Suppressor macrophage treated with lipopolysaccharide for 1 hour (primary cell): ENCODE measurements around the gene AURKB.
"Not testable (repeated sequence)": the region's sequence is repeated elsewhere in the genome, so short reads cannot be mapped to it uniquely, and the experiment has no call there.

Experiments
- DNase-seq, 3 donors: peaks; one replicate each; pipeline ENCODE4 v3.0.0-alpha.2; 2020 to 2022

Gene AURKB

DNA sequence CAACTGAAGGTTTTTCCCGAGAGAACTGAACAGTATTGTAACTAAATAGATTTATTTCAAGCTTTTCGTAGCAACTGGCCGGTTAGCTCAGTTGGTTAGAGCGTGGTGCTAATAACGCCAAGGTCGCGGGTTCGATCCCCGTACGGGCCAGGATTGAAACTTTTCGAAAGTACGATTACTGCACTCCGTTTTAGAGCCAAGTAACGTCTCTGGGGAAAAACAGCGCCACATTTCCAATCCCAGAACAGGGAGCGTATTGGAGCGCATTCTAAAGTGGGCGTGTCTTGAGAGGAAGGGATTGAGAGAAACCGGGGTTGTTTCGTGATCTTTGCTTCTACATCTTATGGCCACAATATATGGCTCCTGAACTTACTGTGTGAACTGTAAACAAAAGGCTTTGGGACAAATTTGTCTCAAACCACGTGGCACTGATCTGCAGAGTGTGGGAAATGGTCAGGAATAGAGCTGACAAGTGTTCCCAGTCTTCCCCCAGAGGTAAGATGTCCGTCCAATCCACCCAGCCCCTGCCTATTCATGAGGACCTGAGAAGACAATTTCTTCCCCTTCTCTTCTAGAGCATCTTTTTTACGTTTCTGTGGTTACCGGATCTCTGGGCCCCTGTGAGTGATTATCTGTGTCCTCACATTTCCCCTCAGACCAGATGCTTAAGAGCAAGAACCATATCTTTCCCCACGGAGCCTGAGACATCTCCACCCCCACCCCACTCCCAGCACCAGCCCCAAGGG lies 22.7 kb downstream of the AURKB start:
- DNase-seq, result peak; percentile 94 to 99 (median 98)

- peak; percentile 90 to 93 (median 92) for DNase-seq
Measured at GRCh38 chr17:8186787-8187516, 23.4 kb downstream of the AURKB start.

GRCh38 chr17:8186446-8186786 lies 24.0 kb downstream of the AURKB start:
- no peak for DNase-seq

DNA sequence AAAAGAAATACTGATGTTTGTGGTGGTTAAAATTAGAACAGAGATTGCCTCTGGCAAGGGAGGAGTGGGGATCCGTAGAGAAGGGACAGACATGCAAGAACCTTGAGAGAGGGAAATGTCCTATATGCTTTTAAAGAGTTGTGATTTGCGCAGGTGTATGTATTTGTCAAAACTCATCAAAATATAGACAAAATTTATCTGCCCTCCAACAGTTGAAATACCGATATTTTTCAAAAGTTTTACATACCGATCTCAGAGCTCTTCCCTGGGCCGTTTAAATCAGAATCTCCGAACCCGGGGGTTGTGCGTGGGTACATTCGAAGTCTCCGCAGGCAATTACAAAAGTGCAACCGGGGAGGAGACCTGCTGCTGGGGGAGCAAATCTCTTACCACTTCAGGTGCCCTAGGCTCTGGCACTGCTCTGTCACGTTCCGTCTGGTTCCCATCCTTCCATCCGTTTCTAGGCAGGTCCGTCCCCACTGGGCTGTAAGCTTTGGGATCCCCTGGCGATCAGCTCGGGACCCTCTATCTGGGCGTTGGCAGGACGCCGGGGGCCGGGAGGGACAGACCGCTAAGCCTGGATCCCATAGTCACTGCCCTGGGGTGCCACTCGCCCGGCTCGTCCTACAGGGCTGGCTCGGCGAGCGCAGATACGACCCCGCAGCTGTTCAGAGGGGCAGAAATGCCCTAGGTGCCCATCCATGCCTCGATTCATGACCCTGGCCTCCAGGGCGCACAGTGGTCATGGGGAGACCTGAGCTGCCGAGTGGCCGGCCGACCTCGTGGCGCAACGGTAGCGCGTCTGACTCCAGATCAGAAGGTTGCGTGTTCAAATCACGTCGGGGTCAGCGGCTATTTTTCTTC lies 24.6 kb downstream of the AURKB start:
- DNase-seq, result peak; percentile 75 to 86 (median 82)

- DNase-seq, result no peak
Measured at GRCh38 chr17:8176998-8177731, 33.2 kb downstream of the AURKB start.

DNA sequence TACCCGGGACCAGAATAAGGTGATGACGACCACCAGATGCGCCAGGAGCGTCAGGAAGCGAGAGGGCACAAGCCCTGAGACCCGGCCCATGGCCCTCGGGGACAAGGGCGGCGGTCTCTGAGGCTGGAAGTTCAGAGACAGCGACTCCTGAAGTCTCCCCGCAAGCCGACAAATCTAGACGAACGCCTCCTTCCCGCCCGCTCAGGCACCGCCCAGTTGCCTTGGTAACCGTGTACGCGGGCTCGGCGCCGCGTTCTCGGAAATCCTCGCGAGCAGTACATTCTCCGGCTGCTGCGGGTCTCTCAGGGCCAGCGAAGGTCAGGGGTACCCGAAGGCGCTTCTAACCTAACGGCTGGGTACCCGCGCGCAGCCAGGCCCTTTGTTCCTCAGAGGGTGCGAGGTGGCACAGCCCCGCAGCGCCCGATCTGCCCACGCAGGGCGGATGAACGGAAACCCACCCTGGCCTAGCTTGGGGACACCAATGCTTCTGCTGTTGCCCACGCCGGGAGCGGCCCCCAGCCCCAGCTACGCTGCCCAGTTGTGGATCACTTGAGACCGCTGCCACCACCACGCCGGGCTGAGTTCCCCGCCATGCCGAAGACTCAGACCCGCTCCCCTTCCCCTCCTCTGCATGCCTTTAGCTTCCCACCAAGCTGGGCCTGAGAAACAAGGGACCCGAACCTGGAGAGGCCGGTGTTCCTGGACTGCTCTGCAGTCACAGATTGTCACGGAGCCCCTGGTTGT lies 34.0 kb downstream of the AURKB start, which contains the start of gene TMEM107:
TSS of gene TMEM107 (minus strand) at position 184 of the 744 bp plus-strand sequence. CDS start at position 90, 94 bp downstream.
- peak; percentile 91 to 95 (median 94) for DNase-seq

DNA sequence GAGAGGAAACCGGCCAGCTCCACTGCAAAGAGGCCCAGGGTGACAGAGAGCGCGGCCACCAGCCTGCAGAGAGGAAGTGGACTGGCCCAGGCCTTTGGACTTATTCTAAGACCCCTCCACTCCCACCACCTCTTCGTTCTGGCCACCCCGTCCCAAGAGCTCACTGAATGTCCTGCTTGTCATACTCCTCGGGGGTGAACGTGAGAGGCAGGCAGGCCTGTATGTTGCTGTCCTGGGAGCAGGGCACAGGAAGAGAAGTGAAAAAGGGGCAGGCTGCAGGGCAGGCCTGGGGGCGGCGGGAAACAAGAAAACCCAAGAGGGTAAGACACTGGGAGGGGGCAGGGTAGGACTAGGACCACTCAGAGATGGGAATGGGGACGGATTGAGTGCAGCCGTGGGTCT lies 34.6 kb downstream of the AURKB start:
- DNase-seq, result peak; percentile 31 to 56 (median 33)

GRCh38 chr17:8173871-8174322 lies 36.5 kb downstream of the AURKB start:
- DNase-seq, result no peak

- peak; percentile 93 to 99 (median 97) for DNase-seq
Measured at GRCh38 chr17:8173056-8173870, 37.1 kb downstream of the AURKB start.

- not testable (repeated sequence) for DNase-seq
Measured at GRCh38 chr17:8170186-8170585, 40.2 kb downstream of the AURKB start.

- no peak for DNase-seq
Measured at GRCh38 chr17:8167526-8167925, 42.8 kb downstream of the AURKB start.

- DNase-seq, result no peak
Measured at GRCh38 chr17:8166731-8167130, 43.6 kb downstream of the AURKB start.

- no peak for DNase-seq
Measured at GRCh38 chr17:8164815-8165131, 45.6 kb downstream of the AURKB start.

DNA sequence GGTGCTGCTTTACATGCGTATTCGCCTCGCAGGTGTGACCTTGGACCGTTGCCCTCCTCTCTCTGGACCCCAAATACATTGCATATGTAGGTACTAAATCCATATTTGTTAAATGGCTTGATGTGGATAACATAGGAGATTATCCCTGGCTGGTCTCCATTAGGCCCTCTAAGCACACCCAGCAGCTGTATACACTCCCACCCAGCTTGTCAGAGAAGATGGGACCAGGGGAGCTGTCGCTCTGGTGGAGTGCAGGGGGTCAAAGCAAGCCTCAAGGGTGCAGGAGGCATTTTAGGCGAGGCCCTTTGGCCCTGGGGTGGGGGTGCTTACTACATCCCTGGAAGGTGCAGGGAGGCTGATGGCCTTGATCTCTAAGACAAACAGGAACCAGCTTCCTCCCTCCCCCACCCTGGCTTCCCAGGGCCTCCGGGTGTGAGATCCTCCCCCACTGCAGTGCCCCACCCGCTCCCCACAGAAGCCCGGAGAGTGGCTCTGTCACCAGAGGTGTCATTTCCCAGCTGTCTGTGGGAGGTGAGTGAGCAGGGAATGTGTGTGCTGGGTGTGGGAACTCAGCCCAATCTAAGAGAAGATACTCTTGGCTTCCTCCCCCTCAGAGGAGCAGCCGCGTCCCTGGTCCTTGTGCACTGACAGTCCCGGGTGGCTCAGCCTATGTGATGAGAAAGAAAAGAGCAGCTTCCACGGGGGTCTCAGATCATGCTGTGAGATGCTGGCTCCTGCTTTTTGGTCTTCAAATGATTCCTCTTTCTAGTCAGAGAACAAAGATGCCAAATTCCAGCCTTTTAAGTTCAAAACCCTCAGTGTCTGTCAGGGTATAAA lies 46.2 kb downstream of the AURKB start:
- DNase-seq, result peak; percentile 79 to 87 (median 84)

- DNase-seq, result no peak
Measured at GRCh38 chr17:8162997-8163977, 47.1 kb downstream of the AURKB start.

- peak; percentile 81 to 94 (median 88) for DNase-seq
Measured at GRCh38 chr17:8162233-8162996, 48.0 kb downstream of the AURKB start, which contains the start of gene VAMP2. Gene VAMP2 (minus strand): TSS chr17:8162948. CDS start chr17:8162879, 69 bp downstream.
